K562 (cell line): ENCODE measurements around the gene TCF15. TPM values are rescaled to one million over a fixed set of nuclear protein-coding genes. Genes with fewer than 3 reads are reported as not detected.

Experiments
- ATAC-seq: fragments of 200-7000 bp; cut with Tn5 transposase; 3 replicates; pipeline ENCODE4 v1.9.1; 2020; ENCODE audit warnings: moderate library complexity
- BruUV-seq: library from RNA; stranded (reverse); fragments of 400-500 nt; replicated peaks from 2 replicates; lab custom pipeline; 2021; lab: Mats Ljungman, UMichigan
- CTCF ChIA-PET: fragments of 300-600 bp; formaldehyde crosslinking; extraction: SDS; loops from one replicate; lab custom pipeline; 2021; ENCODE audit warnings: low intra/inter-chr PET ratio; lab: Yijun Ruan, JAX
- POLR2A ChIA-PET: fragments of 300-600, 350-650 bp; sonication (Branson Sonifier 250); formaldehyde crosslinking; extraction: SDS; loops from one replicate; lab custom pipeline; 2021; ENCODE audit warnings: antibody characterized with exemption, inconsistent platforms; lab: Yijun Ruan, JAX
- DNase-seq, 4 experiments: peaks; one replicate each; pipeline versions ENCODE4 v3.0.0 to v3.0.0-alpha.2; 2011 to 2018; ENCODE audit warnings: low spot score in 3 of 4, mixed read lengths in 3 of 4; ENCODE audit errors: extremely low read depth in 1 of 4
- FAIRE-seq: peaks from 2 replicates; lab custom pipeline; 2011; peaks lifted over from hg19 to GRCh38; lab: Jason Lieb, UNC
- H2AFZ ChIP-seq: 2 replicates; pipeline ENCODE4 v1.6.0; 2011; ENCODE audit warnings: low read depth, low read length, control low read depth, inconsistent platforms
- H3K27ac ChIP-seq: fragments of 200-600 bp; 3 replicates; pipeline ENCODE4 v1.8.0; 2011; ENCODE audit warnings: low read depth, mild to moderate bottlenecking, control low read depth, inconsistent platforms, low read length, moderate library complexity, mixed read lengths; ENCODE audit errors: extremely low read depth
- H3K27me3 ChIP-seq, 2 experiments: fragments of 300-600 bp in 1 of 2; 2 replicates in 1 of 2; 3 replicates in 1 of 2; pipeline versions ENCODE4 v1.6.0 to v1.8.0; 2011; ENCODE audit warnings: inconsistent platforms in 2 of 2, low read length in 2 of 2, mild to moderate bottlenecking in 1 of 2, mixed read lengths in 1 of 2, moderate library complexity in 1 of 2; ENCODE audit not compliant: control insufficient read depth in 2 of 2, insufficient read depth in 2 of 2
- H3K36me3 ChIP-seq: fragments of 300-600 bp; 3 replicates; pipeline ENCODE4 v1.8.0; 2011; ENCODE audit warnings: mild to moderate bottlenecking, low read length, inconsistent platforms; ENCODE audit not compliant: control insufficient read depth, insufficient read depth
- H3K4me1 ChIP-seq, 2 experiments: fragments of 200-600 bp in 1 of 2; replicated peaks in 1 of 2; 2 replicates in 1 of 2; 3 replicates in 1 of 2; pipeline versions ENCODE4 v1.5.1 to v1.8.0; 2011; ENCODE audit warnings: inconsistent platforms in 2 of 2, low read length in 2 of 2, mild to moderate bottlenecking in 1 of 2, mixed read lengths in 1 of 2, moderate library complexity in 1 of 2; ENCODE audit not compliant: control insufficient read depth in 2 of 2, insufficient read depth in 2 of 2
- H3K4me2 ChIP-seq: 2 replicates; pipeline ENCODE4 v1.6.1; 2011; ENCODE audit warnings: low read length, control low read depth, inconsistent platforms, mixed read lengths; ENCODE audit not compliant: insufficient read depth
- H3K4me3 ChIP-seq: fragments of 200-600 bp; sonication (generic), shearing (Covaris generic); 2 replicates; pipeline ENCODE4 v1.5.1; 2016; ENCODE audit warnings: control low read depth, inconsistent platforms
- H3K79me2 ChIP-seq: fragments of 200-600 bp; 3 replicates; pipeline ENCODE4 v1.8.0; 2011; ENCODE audit warnings: low read length, inconsistent platforms; ENCODE audit not compliant: control insufficient read depth, insufficient read depth
- H3K9ac ChIP-seq, 2 experiments: 2 replicates each; pipeline versions ENCODE4 v1.6.0 to v1.6.1; 2011; ENCODE audit warnings: low read depth in 2 of 2, low read length in 2 of 2, control low read depth in 1 of 2, inconsistent platforms in 1 of 2, mild to moderate bottlenecking in 1 of 2, mixed read lengths in 1 of 2; ENCODE audit not compliant: insufficient read depth in 1 of 2
- H3K9me1 ChIP-seq: one replicate; pipeline ENCODE4 v1.6.0; 2011; ENCODE audit warnings: inconsistent platforms, mild to moderate bottlenecking, low read length, moderate library complexity; ENCODE audit not compliant: control insufficient read depth, insufficient read depth
- H3K9me3 ChIP-seq: replicated peaks from 2 replicates; pipeline ENCODE4 v1.5.1; 2011; ENCODE audit warnings: low read depth, low read length, inconsistent platforms; ENCODE audit not compliant: control insufficient read depth, insufficient read depth
- H4K20me1 ChIP-seq: replicated peaks from 2 replicates; pipeline ENCODE4 v1.6.1; 2011; ENCODE audit warnings: low read length, inconsistent platforms, mixed read lengths; ENCODE audit not compliant: control insufficient read depth, insufficient read depth
- AFF4 ChIP-seq: sonication (generic); formaldehyde crosslinking; IDR thresholded peaks from 2 replicates; pipeline ENCODE4 v1.8.0; 2023; ENCODE audit warnings: mild to moderate bottlenecking, missing genetic modification reagents
- CCNT2 ChIP-seq: IDR thresholded peaks from 2 replicates; pipeline ENCODE4 v1.6.1; 2011; ENCODE audit warnings: borderline replicate concordance, low read depth, mild to moderate bottlenecking, moderate library complexity, mixed read lengths, low read length; ENCODE audit not compliant: insufficient read length; ENCODE audit errors: extremely low read depth
- CTBP1 ChIP-seq: fragments of 450-650 bp; IDR thresholded peaks from 2 replicates; pipeline ENCODE4 v1.6.1; 2016; ENCODE audit warnings: borderline replicate concordance
- EGR1 ChIP-seq: fragments of 450-650 bp; conservative IDR thresholded peaks from 2 replicates; pipeline ENCODE4 v1.6.1; 2017; ENCODE audit warnings: mild to moderate bottlenecking
- ETV6 ChIP-seq, 3 experiments: fragments of 150-350 bp in 1 of 3; sonication (generic) in 1 of 3; formaldehyde crosslinking in 1 of 3; IDR thresholded peaks; 2 replicates each; pipeline versions ENCODE4 v1.6.1 to v1.8.0; 2014 to 2022; ENCODE audit warnings: borderline replicate concordance in 2 of 3, low read depth in 2 of 3, antibody characterized with exemption in 1 of 3, low read length in 1 of 3, mild to moderate bottlenecking in 1 of 3, missing genetic modification reagents in 1 of 3
- HMBOX1 ChIP-seq: sonication (generic); IDR thresholded peaks from 2 replicates; pipeline ENCODE4 v1.6.1; 2016
- NELFE ChIP-seq: IDR thresholded peaks from 2 replicates; pipeline ENCODE4 v1.6.1; 2011; ENCODE audit warnings: mild to moderate bottlenecking; ENCODE audit not compliant: insufficient read depth, insufficient read length
- SAFB2 ChIP-seq: fragments of 200-400 bp; formaldehyde crosslinking; IDR thresholded peaks from 2 replicates; pipeline ENCODE4 v1.6.1; 2018; ENCODE audit warnings: borderline replicate concordance, low read length, low read depth, moderate library complexity; ENCODE audit not compliant: severe bottlenecking
- SMARCC2 ChIP-seq: fragments of 450-650 bp; IDR thresholded peaks from 2 replicates; pipeline ENCODE4 v1.6.1; 2017; ENCODE audit warnings: antibody characterized with exemption, moderate library complexity, mild to moderate bottlenecking, low read depth
- ZMIZ1 ChIP-seq, 2 experiments: fragments of 150-350 bp in 1 of 2; IDR thresholded peaks; 2 replicates each; pipeline ENCODE4 v1.6.1; 2012 to 2016; ENCODE audit warnings: low read depth in 2 of 2, low read length in 2 of 2, mild to moderate bottlenecking in 1 of 2, moderate library complexity in 1 of 2
- ZNF311 ChIP-seq: fragments of 250-450 bp; sonication (Bioruptor Pico); IDR thresholded peaks from 2 replicates; pipeline ENCODE4 v1.4.0; 2020; ENCODE audit warnings: mild to moderate bottlenecking, moderate library complexity
- WGBS: fragments of 100-300 bp; shearing (Covaris generic); methylation state at CpG from one replicate; pipeline ENCODE4 v1.1.6; 2016; ENCODE audit warnings: low coverage, mixed read lengths; ENCODE audit not compliant: insufficient coverage; ENCODE audit errors: missing lambda C conversion rate; 5-methylcytosine and 5-hydroxymethylcytosine counted together
- in situ Hi-C: fragments of 300-500 bp; cut with MboI; formaldehyde crosslinking; loops from 4 replicates; pipeline ENCODE4 v1.15.0; 2018; ENCODE audit warnings: inconsistent platforms, mixed read lengths
- intact Hi-C: fragments of 100-400 bp; cut with micrococcal nuclease; formaldehyde crosslinking; loops from 2 replicates; pipeline ENCODE4 v1.14.2; 2022
- polyA plus RNA-seq, 8 experiments: library from polyadenylated mRNA; depleted of rRNA in 4 of 8; stranded (reverse) in 5 of 8; unstranded in 3 of 8; fragments of >200 nt; fragmentation: Nextera tagmentation in 2 of 8; fragmentation: Illumina TruSeq in 1 of 8; extraction: Ambion mirVana in 2 of 8; extraction: Trizol in 1 of 8; gene quantifications; 2 replicates each; pipeline versions ENCODE4 v1.2.1 to v1.2.3, GENCODE V29; 2011 to 2014; ENCODE audit warnings: inconsistent platforms in 1 of 8, missing spikeins in 1 of 8
- total RNA-seq, 7 experiments: library from RNA; depleted of rRNA in 6 of 7; stranded (reverse); fragments of >200 nt in 6 of 7; fragmentation: Illumina TruSeq in 2 of 7; extraction: Trizol in 2 of 7; gene quantifications; 2 replicates each; pipeline versions ENCODE4 v1.2.1 to v1.2.3, GENCODE V29; 2011 to 2021; ENCODE audit warnings: low replicate concordance in 1 of 7

The TCF15 gene
- total and polyA plus RNA-seq, 9 of the 15 experiments (the other 6 are each of a cell fraction or from before 2014, with no cell fraction given) = 0.04 to 5.0 (median 1.2) TPM

- H4K20me1 ChIP-seq = no peaks in the 10 kb centered on the region
- peak; percentile 89 for FAIRE-seq
- CTCF ChIA-PET = no interaction called here
- peak overlapping the region; percentile 34; the same call in 1 of the 2 replicates for H3K4me2 ChIP-seq
- H2AFZ ChIP-seq = no peak overlapping the region
- no TSS peak for BruUV-seq
- H3K9me3 ChIP-seq = no peaks in the 10 kb centered on the region
- H3K9ac ChIP-seq = no peak overlapping the region
- ATAC-seq = peak; percentile 83
- peaks cover 0 to 10% of the 10 kb centered on the region in 2 experiments; a peak in 2 of 5 replicates for H3K4me1 ChIP-seq
- H3K27ac ChIP-seq = no peak overlapping the region
- peak; percentile 40 to 75 (median 44) for DNase-seq
- no peaks in the 10 kb centered on the region for H3K79me2 ChIP-seq
- no peaks in the 10 kb centered on the region for H3K9me1 ChIP-seq
- 0% methylated on average over 6 of the region's 6 CpGs for WGBS
- no peaks in the 10 kb centered on the region for H3K27me3 ChIP-seq
- in situ Hi-C loops (loop anchor here (5.0 kb wide), 1 partner anchor 91 kb away; no protein-coding TSS in a partner anchor), intact Hi-C loops (no loop called here)
- H3K4me3 ChIP-seq = no peak overlapping the region
- no peaks in the 10 kb centered on the region for H3K36me3 ChIP-seq
- POLR2A ChIA-PET = interaction anchor here (0.6 to 1.5 kb wide), 3 partner anchors 8 to 93 kb away, joined by 3 to 5 read pairs (median 3); partner anchors contain the start of gene CSNK2A1
- TF ChIP-seq ZMIZ1 (IDR thresholded peaks at IDR 0.05; ENCODE audit: low read depth in 2 of 2, low read length in 2 of 2) (no peak), NELFE (no peak), ZNF311 (CRISPR knock-in tag) (no peak), HMBOX1 (peak; percentile 81), ETV6 (IDR thresholded peaks at IDR 0.05; ENCODE audit: borderline replicate concordance in 1 of 2, low read depth in 2 of 2, low read length in 1 of 2) (no peak), ETV6 (CRISPR knock-in tag; IDR thresholded peaks at IDR 0.05; ENCODE audit: borderline replicate concordance) (no peak), CCNT2 (no peak), EGR1 (peak; percentile 70), SMARCC2 (no peak), CTBP1 (peak; percentile 21; the same call in 1 of the 2 replicates), AFF4 (CRISPR knock-in tag) (no peak), SAFB2 (no peak)
These were observed 54.1 kb downstream of the TCF15 start for GRCh38 chr20:555976-556385.
